Loucy (cell line): Measurements from ENCODE around the gene TRAF3.

Experiments
- EZH2phosphoT487 ChIP-seq: fragments of 200-600 bp; IDR thresholded peaks from 2 replicates; pipeline ENCODE4 v1.6.1; 2018; ENCODE audit warnings: antibody characterized with exemption, mild to moderate bottlenecking, moderate library complexity, borderline replicate concordance
- TF ChIP-seq, protein P1 (sequence below): fragments of 200-600 bp; sonication (generic); conservative IDR thresholded peaks from 2 replicates; pipeline ENCODE4 v1.5.1; 2014; ENCODE audit warnings: mild to moderate bottlenecking, antibody characterized with exemption, low read length

- TF ChIP-seq, protein P1, sequence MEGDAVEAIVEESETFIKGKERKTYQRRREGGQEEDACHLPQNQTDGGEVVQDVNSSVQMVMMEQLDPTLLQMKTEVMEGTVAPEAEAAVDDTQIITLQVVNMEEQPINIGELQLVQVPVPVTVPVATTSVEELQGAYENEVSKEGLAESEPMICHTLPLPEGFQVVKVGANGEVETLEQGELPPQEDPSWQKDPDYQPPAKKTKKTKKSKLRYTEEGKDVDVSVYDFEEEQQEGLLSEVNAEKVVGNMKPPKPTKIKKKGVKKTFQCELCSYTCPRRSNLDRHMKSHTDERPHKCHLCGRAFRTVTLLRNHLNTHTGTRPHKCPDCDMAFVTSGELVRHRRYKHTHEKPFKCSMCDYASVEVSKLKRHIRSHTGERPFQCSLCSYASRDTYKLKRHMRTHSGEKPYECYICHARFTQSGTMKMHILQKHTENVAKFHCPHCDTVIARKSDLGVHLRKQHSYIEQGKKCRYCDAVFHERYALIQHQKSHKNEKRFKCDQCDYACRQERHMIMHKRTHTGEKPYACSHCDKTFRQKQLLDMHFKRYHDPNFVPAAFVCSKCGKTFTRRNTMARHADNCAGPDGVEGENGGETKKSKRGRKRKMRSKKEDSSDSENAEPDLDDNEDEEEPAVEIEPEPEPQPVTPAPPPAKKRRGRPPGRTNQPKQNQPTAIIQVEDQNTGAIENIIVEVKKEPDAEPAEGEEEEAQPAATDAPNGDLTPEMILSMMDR = no peak
- TF ChIP-seq EZH2phosphoT487 = no peak
These were observed 172.7 kb downstream of the TRAF3 start for GRCh38 chr14:102949801-102950451.
